GM19239 (cell line): ENCODE data around the gene VWA1.
"Not testable (repeated sequence)": the region's sequence is repeated elsewhere in the genome, so short reads cannot be mapped to it uniquely, and the experiment has no call there.

Experiments
- DNase-seq: peaks from one replicate; pipeline ENCODE4 v3.0.0; 2011; ENCODE audit warnings: low spot score; ENCODE audit not compliant: insufficient read length
- FAIRE-seq: peaks from 2 replicates; lab custom pipeline; 2011; peaks lifted over from hg19 to GRCh38; lab: Jason Lieb, UNC

The VWA1 gene

DNA sequence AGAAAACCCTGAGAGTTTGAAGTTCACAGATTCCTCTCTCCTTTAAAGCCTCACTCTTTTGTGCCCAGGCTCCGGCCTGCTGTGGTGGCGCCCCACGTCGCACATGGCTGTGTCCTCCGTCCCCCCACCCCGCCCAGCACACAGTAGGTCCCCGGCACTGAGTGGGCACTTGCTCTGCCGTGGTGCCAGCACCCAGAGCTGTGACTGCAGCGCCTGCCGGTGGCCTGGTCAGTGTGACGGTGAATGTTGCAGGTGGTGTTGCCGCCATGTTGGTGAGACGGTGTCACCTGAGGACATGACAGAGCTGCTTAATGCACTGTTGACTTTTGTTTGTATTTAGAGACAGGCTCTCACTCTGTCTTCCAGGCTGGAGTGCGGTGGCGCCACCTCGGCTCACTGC, 17.4 kb downstream of the VWA1 start:
- DNase-seq (no peak), FAIRE-seq (no peak)

DNA sequence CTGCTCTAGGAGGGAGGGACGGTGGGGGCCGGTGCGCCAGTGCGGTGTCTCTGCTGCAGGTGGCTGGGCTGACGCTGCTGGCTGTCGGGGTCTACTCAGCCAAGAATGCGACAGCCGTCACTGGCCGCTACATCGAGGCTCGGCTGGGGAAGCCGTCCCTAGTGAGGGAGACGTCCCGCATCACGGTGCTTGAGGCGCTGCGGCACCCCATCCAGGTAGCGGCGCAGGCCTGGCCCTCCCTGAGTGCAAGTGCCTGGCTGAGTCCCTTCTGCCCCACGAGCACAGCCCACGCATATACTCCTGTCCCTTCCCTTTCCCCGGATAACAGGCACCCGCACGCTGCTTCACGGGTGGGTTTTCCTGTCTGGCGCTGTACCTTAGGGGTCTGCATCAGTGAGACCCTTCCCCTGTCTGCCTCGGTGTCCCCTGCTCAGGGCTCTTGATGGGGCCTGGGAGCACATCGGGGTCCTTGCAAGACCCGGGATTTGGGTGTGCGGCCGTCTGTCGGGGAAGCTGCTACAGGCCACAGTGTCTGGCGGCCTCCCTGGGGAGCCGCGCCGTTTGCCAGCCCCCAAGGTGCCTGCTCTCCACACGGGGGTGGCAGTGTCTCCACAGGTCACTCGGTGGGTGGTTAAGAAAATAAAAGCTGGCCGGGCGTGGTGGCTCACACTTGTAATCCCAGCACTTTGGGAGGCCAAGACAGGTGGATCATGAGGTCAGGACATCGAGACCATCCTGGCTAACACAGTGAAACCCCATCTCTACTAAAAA, 19.0 kb downstream of the VWA1 start:
- not testable (repeated sequence) for DNase-seq, FAIRE-seq

DNA sequence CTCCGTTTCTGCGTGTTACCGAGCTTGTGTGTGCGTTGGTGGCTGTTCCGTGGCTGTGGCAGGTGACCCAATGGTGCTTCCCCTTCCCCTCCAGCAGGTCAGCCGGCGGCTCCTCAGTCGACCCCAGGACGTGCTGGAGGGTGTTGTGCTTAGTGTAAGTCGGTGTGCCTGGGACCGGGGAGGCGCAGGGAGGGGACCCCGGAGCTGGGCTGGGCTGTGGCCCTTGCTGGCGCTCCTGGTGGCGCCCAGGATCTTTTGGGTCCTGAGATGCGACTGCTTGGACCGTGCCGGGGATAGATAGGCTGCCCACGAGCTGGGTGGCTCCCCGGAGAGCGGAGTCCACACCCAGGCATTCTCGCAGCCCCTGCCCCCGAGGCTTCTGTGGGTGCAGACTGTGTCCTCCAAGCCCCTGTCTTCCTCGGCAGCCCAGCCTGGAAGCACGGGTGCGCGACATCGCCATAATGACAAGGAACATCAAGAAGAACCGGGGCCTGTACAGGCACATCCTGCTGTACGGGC, 19.9 kb downstream of the VWA1 start:
- FAIRE-seq (no peak), DNase-seq (no peak)

DNA sequence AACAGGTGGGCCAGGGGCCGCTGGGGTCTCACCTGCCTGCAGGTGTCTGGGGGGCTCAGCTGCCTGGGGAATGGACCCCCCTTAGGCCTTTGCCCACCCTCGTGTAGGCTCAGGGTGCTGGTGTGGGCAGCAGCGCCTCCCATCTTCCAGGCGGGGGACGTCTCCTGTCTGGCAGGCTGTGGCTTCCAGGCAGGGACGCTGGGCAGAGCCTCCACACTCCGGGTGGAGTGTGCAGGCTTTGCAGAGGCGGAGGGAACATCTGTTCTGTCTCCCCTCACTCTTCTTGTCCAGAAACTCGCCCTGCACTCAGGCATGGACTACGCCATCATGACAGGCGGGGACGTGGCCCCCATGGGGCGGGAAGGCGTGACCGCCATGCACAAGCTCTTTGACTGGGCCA, 20.4 kb downstream of the VWA1 start:
- DNase-seq, FAIRE-seq: not testable (repeated sequence)

DNA sequence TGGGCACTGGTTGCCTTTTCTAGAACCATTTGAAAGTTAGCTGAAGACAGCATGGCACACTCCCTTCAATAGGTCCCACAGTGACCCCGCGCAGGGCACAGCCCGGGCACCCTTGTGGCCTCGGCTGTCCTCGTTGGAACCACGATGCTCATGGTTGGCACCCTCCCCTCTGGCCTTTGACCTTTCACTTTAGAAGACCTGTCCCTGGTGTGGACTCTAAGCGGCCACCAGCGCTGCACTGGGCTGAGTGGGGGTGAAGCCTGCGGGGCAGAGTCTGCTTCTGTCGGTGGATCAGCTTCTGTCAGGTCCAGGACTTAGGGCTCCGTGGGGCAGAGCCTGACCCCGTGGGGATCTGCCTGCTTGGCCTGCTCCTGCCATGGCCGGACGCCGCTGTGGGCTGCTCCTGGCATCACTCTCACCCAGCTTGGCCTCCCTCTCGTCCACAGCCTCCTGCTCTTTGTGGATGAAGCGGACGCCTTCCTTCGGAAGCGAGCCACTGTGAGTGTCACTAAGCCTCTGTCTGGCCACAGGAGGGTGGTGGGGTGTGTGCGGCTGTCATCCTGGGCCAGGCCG, 21.3 kb downstream of the VWA1 start:
- DNase-seq, FAIRE-seq: not testable (repeated sequence)

DNA sequence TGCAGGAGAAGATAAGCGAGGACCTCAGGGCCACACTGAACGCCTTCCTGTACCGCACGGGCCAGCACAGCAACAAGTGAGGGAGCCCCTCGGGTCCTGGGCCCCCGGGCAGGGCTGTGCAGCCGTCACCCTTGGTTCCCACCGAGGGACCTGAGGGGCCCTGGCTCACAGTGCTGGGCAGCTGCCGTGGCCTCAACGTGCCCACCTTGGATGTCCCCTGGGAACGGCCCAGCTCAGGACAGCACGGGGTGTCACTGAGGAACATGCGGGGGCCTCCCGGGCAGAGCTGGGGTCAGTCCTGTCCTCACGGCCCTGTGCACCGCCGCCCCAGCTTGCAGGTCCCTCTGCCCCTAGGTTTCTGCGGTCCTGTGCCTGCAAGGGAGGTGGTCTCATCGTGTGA, 23.7 kb downstream of the VWA1 start:
- not testable (repeated sequence) for DNase-seq, FAIRE-seq

DNA sequence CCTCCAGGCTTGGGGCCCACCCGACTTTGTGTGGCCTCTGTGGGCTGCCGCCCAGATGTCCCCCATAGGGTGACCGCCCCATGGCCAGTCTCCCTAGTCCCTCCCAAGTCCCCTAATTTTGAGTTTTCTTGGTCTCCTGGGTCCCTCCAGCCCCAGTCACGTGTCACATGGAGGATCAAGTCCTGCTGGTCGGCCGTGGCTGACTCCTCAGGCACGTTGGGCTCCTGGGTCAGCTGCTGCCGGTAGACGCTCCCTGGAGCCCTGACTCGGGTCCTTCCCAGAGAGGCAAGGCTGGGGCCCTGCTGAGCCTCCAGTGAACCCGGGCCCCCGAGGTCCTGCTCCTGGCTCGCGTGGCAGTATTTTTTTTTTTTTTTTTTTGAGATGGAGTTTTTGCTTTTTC, 24.2 kb downstream of the VWA1 start:
- DNase-seq, FAIRE-seq: not testable (repeated sequence)

DNA sequence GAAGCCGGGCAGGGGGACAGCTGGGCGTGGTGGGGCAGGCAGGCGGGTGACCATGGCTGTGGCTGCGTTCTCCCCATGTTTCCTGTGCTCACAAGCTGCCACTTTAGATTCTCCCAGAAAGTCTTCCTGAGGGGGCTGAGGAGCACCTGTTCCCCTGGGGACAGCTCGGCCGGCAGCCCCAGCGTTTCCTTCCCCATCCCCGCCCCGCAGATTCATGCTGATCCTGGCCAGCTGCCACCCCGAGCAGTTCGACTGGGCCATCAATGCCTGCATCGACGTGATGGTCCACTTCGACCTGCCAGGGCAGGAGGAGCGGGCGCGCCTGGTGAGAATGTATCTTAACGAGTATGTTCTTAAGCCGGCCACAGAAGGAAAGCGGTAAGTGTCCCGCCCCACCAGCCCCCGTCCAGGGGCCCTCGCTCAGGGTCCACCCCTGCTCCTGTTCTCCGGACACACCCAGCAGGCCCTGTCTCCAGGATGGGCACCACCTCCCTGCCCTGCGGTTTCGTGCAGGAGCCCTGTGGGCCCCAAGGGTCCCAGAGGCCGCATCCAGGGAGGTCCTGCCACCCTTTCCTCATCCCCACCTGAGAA, 25.1 kb downstream of the VWA1 start:
- no peak for DNase-seq
- FAIRE-seq: no peak

DNA sequence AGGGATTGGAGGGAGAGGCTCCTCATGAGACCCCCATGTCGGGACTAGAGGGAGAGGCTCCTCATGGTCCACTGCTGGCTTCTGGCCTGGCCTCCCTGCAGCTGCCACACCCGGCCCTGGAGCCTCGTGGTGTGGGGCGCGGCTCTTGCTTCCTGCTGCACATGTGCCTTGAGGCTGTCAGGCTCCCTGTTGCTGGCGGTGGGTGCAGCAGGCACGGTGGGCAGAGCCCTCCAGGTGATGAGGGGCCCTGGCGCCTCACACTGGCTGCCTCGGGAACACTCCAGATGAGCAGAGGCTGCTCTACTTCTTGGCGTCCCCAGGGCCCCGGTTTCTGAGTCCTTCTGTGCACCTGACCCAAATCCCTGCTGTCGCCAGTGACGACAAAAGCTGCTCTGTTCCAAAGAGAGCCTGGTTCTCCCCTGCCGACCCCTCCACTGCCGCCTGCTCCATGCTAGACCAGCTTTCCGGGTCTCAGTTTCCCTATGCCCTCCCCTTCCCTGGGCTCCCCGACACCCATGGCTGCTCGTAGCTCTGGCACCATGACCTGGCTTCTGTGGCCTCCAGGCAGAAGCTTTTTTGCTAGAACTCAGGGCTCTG, 26.3 kb downstream of the VWA1 start:
- no peak for FAIRE-seq
- DNase-seq: no peak

DNA sequence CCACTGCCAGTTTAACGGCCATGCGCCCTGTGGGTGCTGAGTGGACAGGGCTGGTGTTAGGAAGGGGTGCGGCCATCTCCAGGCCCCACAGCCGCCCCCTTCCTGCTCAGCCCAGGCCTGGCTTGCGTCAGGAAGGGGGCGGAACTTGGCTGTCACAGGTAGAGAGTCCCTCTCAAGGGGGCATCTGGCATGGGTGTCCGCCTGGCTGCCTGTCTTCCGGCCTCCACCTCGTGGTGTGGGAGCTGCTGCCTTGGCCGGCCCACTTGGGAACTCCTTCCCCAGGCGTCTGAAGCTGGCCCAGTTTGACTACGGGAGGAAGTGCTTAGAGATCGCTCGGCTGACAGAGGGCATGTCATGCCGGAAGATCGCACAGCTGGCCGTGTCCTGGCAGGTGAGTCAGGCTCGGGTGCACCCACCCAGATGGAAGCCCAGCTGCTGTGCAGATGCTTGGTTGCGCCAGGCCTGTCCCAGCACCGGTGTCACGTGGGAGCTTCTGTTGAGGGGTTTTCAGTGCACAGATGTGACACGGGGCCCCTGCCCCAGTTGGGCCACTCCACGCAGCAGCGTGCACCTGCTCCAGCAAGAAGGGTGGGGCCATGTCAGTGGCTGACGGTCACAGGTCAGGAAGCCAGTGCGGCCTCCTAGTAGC, 27.0 kb downstream of the VWA1 start:
- FAIRE-seq (no peak), DNase-seq (no peak)

DNA sequence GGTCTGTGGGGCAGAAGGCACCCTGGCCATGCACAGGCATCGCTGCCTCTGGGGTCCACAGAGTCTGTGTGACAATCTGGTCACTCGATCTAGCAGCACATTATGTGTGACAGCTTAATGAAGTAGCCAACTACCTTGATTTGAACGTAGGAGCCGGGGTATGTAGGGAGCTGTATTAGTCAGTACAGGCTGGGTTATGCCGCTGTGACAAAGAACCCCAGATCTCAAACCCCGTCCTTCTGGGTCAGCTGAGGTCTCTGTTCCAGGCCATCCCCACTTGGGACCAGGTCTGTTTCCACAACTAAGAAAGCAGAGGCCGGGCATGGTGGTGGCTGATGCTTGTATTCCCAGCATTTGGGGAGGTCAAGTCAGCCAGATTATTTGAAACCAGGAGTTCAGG, 27.8 kb downstream of the VWA1 start:
- no peak for FAIRE-seq

DNA sequence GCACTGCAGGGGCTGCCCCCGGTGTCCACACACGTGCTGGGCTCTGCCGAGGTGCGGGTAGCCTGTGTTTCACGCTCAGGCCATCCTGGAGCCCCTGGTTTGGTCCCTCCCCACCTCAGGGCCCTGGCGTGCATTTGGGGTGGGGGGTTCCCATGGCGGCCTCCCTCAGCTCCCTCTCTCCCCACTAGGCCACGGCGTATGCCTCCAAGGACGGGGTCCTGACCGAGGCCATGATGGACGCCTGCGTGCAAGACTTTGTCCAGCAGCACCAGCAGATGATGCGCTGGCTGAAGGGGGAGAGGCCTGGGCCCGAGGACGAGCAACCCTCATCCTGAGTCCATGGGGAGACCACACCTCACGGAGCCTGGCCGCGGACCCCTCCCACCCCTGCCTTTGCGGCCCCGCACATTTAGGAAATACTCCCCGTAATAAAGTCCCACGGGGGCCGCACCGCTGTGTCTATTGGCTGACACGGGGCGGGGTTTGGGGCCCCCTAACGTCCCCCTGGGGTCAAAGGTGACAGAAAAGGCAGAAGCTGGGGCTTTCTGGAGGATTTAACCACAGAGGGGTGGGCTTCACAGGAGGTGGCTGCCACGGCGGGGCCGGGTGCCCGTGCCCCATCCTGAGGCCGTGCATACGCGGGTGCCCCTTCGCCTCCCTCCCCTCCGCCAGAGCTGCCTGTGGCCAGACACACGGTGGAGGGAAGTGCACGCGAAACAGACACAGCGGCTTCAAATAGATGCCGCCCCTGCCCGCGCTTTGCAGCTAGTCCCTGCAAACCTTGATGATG, 32.9 kb downstream of the VWA1 start:
- DNase-seq, FAIRE-seq: not testable (repeated sequence)

More for the DNA sequence above, 27.8 kb downstream of the VWA1 start:
- DNase-seq: no peak

DNA sequence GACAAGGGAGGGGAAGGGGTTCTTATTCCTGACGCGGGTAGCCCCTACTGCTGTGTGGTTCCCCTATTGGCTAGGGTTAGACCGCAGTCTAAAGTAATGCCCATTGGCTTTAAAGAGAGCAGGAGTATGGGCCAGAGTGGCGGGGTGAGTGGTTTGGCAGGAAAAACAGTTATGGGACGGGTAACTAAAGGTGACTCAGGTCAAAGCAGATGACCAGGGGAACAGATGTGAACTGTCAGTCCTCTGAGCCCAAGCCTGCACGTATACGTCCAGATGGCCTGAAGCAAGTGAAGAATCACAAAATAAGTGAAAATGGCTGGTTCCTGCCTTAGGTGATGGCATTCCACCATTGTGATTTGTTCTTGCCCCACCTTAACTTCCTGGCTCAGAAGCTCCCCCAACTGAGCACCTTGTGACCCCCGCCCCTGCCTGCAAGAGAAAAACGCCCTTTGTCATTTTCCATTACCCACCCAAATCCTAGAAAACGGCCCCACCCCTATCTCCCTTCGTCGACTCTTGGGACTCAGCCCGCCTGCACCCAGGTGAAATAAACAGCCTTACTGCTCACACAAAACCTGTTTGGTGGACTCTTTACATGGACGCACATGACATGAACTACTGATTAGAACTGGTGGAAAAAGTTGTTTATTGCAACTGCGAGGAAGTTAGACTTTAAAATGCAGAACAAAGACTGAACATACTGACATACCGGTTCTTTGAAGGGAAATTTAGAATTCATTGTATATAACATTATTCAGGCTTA, 35.3 kb downstream of the VWA1 start:
- no peak for DNase-seq
- no peak for FAIRE-seq

DNA sequence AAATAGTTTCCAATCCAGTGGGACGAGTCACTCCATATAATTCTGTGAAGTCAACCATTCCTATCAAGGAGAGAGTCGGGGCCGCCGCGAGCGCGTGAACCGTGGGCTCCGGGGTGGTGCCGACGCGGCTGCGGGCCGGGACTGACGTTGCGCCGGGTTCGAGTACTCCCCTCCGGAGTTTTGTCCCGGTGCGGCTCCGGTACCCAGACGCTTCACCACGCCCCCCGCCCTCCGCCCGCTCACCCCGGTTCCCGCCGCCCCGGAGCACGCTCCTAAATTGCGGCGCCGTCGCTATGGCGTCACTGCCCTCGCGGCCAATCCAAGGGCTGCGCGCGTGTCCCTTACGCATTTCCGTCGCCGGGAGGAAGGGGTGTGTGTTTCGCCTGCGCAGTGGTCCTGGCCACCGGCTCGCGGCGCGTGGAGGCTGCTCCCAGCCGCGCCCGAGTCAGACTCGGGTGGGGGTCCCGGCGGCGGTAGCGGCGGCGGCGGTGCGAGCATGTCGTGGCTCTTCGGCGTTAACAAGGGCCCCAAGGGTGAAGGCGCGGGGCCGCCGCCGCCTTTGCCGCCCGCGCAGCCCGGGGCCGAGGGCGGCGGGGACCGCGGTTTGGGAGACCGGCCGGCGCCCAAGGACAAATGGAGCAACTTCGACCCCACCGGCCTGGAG, 36.0 kb downstream of the VWA1 start, which contains the start of gene ATAD3B:
Gene ATAD3B, plus strand, starts transcription at position 377 of the 664 bp plus-strand sequence. Its CDS starts 120 bp downstream, at position 497.
- DNase-seq (peak; percentile 98), FAIRE-seq (peak; percentile 81)

DNA sequence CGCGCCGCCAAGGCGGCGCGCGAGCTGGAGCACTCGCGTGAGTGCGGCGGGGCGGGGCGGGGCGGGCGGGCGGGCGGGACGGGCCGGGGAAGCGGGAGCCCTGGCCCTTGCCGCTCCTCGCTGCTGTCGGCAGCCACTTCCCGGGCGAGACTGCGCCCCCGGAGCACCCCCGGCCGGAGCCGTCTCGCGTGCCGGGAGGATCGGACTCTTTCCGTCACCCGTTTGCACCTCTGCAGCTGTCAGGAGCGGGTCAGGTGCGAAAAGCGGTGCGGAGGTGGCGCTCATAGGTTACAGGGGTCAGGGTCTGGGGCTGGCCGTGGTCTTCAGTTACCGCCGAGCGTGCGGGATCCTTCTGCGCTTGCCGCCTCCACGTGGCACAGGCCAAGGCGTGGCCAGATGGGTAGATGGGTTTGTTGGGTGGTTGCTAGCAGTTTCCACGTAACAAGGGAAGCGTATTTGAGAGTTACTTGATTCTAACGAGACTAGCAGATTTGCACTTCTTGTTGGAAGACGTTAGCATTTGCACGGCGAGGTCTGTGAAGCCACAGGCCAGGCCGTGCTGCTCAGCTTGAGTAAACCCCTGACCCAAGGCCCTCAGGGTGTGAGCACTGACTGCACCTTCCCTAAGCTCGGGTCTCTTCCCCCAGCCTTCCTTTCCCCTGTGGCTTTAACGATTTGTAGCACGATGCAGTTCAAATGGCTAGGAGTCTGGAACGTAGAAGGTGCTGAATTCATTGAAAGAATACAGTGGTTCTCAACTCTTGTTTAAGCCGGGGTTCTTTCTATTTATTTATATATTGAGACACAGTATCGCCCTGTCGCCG, 36.8 kb downstream of the VWA1 start:
- DNase-seq: not testable (repeated sequence)
- FAIRE-seq: peak; percentile 81

DNA sequence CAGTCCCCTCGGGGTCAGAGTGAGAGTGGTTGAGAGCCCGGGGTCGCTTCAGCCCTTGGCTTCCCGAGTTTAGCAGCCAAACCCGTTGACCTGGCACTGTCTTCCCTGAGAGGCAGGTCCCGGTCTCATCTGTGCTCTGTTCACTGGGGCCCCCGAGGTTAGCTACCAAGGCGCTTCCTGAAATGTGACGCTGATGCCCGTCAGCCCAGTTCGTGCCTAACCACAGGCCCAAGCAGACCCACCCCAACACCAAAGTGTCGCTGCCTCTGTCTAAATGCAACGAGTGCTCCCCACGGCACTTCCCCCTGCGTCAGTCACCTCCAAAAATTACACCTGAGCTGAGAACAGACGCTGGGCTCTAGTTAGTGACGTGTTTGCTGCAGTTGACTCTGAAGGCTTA, 40.5 kb downstream of the VWA1 start:
- not testable (repeated sequence) for DNase-seq, FAIRE-seq

DNA sequence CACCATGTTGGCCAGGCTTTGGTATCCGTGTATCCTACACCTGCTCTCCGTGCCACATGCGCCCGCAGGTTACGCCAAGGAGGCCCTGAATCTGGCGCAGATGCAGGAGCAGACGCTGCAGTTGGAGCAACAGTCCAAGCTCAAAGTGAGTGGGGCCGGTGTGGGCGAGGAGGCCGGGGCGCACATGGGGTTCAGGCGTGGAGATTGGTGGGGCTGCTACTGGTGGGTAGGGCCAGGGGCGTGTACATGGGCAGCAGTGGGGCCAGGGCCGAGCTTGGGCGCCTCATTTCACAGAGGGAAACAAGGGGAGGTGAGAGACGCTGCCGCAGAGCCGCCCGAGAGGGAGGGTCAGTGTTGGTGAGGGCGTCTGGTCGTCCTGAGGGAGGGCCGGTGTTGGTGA, 41.7 kb downstream of the VWA1 start:
- DNase-seq (no peak), FAIRE-seq (no peak)
